SKM-1 treated with dmso at 0.1 percent for 144 hours (cell line): Measurements from ENCODE around the gene CBARP.

ENCODE experiments used
- DNase-seq: peaks from one replicate; lab custom pipeline; 2025; ENCODE audit not compliant: unreplicated experiment; lab: John Stamatoyannopoulos, UW

The CBARP gene

DNA sequence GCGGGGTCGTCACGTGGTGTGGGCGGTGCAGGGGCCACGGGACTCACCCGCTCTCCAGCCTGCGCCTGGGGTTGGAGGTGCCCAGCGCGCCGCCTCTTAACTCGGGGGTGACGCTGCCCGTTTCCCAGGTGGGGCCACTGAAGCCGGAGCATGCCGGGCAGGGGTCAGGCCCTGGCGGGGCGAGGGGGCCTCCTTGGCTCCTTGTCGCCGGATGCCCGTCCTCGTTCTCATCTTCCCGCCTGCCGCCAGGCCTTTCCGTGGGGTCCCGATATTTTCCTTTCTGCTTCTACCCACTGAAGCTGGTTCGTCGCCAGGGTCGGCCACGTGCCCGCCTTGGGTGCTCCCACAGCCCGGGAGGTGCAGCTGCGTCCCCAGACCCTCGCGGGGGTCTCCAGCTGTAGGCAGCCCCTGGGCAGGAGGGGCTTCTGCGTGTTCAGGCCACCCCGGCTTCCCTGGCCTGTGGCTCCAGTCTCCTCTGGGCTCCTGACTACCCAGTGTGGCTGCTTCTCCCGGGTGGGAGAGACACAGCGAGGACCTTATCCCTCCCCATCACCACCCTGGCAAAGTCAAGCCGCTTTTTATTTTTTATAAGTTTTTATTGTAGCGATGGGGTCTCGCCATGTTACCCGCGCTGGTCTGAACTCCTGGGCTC lies 38.3 kb upstream of the CBARP start:
- DNase-seq: no peak

DNA sequence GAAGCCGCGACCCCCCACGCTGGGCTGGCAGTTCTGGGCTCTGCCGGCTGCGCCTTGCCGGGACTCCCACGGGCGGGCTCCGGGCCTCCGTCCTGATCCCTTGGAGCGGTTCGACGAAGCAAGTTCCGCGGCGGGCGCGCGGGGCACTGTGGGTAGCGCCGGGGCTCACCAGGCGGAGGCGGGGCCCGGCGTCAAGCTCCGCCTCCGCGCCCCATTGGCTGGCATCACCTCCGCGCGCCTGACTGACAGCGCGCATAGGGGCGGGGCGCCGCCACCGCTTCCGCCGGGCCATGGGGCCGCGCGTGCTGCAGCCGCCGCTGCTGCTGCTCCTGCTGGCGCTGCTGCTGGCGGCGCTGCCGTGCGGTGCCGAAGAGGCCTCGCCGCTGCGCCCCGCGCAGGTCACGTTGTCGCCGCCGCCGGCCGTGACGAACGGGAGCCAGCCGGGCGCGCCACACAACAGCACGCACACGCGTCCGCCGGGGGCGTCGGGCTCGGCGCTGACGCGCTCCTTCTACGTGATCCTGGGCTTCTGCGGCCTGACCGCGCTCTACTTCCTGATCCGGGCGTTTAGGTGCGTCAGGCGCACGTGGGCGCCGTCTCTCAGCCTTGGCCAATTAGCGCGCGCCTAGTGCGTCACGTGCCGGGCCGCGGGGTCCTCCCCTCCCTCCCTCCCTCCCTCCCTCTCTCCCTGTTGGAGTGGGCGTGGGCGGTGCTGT lies 37.6 kb upstream of the CBARP start, which contains the start of gene FAM174C:
Gene FAM174C, plus strand, starts transcription at position 271 of the 716 bp plus-strand sequence. Its CDS starts 20 bp downstream, at position 291.
- peak; percentile 95 for DNase-seq

DNA sequence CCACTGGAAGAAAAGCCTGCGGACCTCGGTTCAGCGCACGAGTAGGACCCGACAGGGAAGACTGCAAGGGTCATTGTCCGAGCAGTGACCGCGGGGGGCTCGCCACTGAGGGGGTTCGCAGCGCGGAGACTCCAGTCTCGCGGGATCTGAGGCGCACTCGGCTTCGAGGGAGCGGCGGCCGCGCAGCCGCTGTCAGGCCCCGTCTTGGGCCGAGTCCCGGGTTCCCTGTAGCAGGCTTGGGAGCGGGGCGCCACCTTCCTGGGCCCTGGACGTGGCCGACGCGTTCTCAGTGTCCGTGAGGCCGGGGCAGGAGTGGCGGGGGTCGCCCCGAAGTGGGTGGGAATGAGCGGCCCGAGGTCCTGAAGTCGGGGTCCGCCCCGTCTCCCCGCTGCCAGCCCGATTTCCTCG lies 37.1 kb upstream of the CBARP start:
- DNase-seq: no peak

DNA sequence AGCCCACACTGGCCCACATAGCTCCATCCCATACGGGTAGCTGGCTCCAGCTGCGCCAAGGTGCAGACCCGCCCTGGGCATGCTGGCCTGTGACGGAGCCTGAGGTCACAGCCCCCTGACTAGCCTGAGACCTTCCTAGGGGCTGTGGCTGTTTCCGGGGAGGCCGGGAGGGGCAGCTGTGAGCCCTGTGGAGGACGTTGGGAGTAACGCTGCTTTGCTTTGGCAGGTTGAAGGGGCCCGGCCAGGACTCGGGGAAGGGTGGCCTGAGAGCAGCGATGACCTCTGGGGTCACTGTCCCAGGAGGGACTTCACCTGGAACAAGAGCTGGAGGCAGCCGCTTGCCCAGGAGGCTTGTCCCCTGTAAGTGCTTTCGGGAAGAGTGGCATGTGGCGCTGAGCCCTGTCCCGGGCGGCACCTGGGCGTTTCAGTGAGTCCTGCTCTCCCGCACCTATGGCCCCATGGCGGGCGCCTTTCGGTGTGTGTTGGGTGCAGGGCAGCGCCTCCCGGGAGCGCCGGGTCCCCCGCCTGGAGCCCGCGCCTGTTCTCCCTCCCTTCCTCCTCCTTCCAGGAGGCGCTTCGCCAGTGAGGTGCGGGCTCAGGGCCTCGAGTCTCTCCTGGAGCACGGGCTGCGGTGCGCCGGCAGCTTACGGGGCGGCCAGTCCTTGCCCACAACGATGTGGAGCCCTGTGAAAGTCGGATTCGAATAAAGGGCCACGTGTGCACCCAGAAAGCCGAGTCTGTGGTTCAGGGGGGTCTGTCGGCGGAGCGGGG lies 36.5 kb upstream of the CBARP start:
- no peak for DNase-seq

DNA sequence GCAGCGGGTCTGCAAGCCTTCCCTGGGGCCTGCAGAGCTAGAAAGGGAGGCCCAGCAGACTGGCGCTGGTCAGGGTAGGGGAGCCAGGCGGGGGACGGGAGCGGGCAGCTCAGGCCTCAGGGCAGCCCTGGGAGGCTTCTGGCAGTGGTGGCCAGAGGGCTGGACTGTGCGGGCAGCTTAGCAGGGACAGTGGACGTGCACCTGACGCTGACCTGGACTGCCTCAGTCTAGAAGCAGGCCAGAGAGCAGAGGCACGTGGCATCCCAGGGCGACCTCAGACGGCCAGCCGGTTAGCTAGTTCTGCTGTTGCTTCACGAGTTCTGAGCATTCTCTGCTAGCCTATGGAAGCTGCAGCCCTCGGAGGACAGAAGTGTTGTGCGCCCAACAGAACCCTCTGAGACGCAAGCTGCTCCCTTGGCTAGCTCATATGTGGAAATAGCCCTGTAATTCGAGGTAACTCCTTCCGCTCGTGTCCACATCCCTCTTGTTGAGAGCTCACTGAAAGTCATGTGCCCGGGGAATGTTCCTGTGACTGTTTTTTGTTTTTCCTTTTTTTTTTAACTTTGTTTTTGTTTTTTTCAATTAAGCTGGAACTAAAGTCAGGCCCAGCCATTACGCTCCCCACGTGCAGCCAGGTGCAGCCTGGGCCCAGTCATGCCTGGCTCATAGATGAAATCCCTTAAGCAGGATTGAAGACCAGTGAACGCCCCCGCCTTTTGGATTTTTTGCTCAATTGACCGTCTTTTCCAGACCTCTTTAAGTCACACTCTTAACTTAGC lies 35.6 kb upstream of the CBARP start:
- DNase-seq: no peak

DNA sequence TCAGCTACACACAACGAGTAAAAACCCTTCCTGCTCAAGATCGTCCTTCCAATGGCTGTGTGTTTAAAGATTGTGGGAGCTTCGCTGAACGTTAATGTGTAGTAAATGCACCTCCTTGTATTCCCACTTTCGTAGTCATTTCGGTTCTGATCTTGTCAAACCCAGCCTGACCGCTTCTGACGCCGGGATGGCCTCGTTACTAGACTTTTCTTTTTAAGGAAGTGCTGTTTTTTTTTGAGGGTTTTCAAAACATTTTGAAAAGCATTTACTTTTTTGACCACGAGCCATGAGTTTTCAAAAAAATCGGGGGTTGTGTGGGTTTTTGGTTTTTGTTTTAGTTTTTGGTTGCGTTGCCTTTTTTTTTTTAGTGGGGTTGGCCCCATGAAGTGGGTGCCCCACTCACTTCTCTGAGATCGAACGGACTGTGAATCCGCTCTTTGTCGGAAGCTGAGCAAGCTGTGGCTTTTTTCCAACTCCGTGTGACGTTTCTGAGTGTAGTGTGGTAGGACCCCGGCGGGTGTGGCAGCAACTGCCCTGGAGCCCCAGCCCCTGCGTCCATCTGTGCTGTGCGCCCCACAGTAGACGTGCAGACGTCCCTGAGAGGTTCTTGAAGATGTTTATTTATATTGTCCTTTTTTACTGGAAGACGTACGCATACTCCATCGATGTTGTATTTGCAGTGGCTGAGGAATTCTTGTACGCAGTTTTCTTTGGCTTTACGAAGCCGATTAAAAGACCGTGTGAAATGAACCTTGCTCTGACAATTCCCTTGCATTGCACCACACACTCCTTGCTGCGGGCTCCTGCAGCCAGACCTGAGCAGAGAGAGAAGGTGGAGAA lies 34.8 kb upstream of the CBARP start:
- DNase-seq: no peak

DNA sequence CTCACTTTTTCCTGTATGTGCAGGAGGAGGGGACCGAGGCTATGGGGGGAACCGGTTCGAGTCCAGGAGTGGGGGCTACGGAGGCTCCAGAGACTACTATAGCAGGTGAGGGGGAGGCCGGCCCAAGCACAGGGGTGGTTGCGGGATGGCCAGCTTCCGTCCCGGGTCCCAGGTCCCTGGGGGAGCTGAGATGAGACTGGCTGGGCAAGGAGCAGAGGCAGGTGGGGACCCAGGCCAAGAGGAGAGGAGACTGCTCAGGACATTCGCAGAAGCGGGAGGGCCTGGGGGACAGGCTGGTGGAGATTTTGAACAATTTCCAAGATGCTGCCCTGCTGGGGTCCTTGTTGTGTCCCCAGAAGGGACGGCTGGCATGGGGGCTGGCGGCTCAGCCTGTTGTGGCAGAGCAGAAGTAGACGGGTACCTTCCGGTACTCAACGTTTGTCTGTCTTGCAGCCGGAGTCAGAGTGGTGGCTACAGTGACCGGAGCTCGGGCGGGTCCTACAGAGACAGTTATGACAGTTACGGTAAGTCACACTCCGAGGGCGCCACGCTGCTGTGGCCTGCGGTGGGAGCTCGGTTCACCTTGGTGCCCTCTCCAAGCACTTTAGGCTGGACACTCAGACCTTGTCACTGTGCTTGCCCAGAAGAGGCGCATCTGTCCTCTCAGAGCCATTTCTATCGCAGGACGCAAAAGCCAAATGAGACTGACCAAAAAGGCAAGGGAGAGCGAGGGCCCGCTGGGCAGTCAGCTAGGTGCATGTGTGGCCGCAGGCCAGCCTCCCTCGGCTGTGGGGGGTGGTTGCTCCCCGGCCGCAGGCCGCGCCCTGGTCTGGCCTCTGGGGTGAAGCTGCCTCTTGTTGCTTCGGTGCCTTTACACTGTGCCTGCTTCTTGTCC lies 34.0 kb upstream of the CBARP start:
- DNase-seq: no peak

DNA sequence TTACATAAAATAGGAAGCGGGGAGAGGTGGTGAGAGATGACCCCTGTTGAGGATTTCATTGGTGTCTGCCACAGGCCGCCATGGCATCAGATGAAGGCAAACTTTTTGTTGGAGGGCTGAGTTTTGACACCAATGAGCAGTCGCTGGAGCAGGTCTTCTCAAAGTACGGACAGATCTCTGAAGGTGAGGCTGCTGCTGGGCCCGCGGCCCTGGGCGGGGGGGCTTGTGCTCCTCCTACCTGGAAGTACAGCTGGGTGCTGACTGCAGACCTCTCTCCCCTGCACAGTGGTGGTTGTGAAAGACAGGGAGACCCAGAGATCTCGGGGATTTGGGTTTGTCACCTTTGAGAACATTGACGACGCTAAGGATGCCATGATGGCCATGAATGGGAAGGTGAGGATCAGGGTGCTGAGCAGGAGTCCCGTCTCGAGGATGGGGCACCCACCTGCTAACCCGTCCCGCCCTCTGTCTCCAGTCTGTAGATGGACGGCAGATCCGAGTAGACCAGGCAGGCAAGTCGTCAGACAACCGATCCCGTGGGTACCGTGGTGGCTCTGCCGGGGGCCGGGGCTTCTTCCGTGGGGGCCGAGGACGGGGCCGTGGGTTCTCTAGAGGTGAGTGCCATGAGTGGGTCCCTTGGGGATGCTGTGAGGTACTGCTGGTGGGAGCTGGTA lies 33.2 kb upstream of the CBARP start:
- DNase-seq: no peak

DNA sequence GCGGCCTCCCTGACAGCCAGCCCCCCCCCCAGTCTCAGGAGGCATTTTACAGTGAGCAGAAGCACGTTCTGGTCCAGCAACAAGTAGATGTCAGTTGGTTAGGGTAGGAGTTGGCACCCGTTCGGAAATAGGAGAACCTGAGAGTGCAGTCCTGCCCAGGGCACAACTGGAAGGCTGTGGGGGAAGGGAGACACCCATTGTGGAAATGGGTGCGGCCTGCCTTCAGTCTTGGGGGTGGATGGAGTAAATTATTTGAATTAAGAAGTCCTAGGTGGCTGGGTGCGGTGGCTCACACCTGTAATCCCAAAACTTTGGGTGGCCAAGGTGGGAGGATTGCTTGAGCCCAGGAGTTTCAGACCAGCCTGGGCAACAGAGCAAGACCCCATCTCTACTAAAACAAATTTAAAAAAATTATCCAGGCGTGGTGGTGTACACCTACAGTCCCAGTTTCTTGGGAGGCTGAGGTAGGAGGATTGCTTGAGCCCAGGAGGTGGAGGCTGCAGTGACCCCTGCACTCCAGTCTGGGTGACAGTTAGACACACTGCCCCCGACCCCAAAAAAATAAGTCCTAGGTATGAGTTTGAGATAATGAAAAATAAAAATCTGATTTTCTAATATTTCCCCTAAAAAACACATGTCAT lies 32.5 kb upstream of the CBARP start:
- no peak for DNase-seq

DNA sequence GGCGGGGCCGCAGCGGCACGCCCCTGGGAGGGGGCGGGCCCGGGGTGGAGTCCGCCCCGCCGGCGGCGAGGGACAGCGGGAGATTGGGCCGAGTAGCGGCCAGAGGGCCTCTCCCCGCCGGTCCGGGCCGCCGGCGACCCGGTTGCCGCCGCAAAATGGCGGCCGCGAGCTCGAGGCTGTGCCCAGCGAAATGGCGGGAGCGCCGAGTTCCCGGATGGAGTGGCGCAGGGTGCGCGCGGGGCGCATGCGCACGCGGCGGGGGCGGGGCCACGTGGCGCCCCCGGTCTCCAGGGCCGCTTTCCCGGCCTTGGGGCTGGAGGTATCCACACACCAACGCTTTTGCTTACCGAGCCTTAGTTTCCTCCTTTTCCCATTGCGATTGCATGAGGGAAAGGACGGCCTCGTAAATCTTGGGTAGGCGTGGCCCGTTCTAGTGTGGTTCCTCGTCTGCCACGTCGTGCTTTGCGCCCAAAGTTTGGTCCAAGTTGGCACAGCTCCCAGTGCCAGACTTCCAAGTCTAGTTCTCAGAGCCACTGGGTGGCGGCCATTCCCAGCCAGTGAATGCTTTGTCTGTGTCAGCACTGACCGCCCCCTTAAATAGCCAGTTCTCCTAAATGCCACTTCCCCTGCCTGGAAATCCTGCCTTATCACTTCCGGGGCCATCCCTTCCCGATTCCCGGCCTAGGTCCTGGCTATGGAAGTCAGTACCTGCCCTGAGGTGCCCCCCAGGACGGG lies 31.8 kb upstream of the CBARP start:
- peak; percentile 54 for DNase-seq

DNA sequence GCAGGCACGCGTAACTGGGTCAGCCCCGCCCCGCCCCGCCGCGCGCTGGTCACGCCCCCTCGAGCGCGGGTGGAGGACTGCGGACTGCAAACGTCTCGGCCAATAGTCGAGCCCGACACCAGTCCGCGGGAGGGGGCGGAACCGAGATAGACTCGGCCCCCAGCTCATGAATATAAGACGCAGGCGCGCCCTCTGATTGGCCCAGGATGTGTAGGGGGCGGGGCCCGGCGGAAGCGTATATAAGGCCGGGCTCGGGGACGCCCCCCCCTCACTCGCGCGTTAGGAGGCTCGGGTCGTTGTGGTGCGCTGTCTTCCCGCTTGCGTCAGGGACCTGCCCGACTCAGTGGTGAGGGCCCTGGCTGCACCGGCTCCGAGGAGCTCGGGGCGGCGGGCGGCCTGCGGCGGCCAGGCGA lies 31.3 kb upstream of the CBARP start, which contains the start of gene CIRBP:
Gene CIRBP, plus strand, starts transcription at position 268 of the 413 bp plus-strand sequence. CDS start 1,602 bp downstream, outside the sequence.
- DNase-seq: peak; percentile 97

DNA sequence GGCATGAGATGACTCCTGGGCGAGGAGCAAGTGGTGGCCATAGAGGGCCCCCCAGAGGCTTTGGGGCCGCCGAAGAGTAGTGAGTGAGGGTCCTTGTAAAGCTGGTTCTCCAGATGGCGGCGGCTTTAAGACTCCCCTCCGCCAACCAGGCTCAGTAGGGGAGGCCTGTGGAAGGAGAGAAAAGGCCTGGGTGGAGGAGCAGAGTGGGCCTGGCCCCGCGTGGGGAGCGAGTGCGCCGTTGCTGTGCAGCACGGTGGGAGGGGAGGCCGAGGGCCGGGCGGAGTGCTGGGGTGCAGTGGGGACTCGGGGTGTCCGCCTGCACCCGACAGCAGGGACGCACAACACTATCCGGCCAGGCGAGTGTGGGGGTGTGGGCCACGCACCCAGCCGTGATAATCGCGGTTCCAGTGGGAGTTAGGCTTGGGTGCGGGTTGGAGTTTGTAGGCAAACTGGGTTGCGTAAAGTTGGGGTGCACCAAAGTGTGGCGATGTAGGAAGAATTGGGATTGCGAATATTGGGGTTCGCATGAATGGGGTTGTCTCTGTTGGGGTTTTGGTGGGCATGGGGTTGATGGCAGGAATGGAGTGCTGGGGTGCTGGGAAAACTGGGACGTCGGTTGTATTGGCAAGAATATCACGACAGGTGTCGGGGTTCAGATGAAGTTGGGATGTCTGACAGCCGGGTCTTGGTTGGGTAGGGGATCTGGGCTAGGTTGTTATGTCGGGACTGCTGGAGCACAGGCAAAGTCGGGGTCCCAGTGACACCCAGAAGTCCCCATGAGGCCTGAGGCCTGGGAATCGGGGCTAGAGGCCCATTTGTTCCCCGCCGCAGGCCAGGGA lies 30.6 kb upstream of the CBARP start:
- no peak for DNase-seq

DNA sequence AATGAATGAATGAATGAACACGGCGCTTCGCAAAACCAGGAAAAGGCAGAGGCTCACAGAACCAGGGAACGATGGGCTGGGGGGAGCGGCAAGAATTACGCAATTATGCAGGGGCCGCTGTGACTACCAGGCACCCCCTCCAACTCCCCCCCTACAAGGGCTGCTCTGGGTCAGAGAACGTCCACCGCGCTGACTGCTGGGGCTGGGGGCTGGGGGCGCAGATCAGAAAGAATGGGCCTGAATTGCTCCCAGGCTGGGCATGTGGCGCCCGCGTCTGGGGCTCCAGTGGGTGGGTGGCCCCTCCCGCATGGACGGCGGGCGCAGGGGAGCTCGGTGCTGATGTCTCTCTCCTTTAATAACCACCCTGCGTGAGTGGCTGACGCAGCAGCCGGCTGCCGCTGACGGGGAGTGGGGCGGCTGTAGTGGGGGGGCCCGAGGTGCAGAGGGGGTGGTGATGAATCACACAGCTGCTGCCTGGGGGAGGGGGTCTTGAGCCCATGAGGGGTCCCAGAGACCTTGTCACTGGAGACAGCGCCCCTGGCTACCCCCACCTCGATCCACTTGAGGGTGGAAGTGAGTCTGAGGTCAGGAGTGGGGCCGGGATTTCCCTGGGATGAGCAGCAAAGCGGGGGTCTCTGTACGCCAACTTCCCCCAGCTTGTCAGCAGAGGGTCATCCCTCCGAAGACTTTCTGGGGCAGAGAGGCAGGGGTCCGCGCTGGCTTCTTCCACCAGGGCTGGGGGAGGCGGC lies 29.8 kb upstream of the CBARP start:
- no peak for DNase-seq

DNA sequence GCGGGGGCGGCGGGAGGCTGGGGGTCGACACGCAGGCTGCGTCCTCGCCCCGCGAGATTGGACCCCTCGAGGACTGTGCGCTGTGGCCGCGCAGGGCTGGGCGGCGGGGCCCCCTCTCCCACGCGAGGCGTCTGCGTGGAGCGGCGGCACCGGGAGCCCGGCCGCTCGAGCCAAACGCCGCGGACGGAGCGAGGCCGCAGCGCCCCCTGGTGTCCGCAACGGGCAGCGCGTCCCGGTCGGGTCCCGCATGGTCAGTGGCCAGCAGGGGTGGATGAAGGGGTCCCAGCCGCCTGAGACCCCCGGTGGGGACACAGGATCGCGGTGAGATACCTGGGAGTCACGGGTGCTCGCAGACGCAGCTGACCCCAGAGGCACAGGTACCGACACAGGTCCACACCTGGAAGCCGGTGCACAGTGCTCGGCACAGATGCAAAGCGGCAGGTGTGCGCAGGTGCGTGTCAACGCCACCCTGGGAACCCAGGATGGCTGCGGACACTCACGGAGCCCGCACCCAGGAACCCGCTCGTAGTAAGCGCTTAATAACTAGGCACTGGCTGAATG lies 29.2 kb upstream of the CBARP start:
- peak; percentile 16 for DNase-seq

DNA sequence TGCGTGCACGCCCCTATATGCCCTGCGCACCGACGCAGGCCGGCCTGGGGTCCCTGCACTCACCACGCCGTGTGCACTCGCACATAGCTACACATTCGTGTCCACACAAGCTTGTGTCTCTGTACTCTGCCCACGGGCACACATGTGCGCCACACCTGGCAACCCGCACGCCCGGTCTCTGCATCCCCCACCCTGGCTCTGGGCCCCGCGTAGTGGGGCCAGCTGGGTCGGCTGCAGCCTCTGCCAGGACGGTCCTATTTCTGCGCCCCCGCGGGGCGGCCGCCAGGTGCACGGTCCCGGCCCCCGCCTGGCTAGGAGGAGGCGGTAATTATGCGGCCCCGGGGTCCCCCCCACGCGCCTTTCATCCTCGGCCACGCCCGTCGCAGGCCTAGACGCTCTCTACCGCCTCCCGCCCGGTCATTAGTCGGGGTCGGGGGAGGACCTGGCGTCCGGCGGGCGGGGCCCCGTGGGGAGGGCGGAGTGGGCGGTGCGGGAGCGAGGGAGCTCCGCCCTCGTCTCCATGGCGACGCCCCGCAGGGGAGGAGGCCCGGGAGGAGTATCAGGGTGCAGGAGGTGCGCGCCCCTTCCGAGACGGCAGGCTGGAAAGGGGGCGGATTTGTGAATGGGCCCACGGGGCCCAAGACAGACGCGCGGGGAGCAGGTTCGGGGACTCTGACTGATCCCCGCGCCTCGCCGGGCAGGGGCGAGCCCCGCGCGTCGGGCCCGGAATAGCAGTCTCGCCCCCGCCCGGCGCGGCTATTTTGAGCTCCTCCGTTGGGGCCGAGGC lies 28.5 kb upstream of the CBARP start:
- peak; percentile 81 for DNase-seq
